NCI-H526 treated with DMSO at 0.1 percent for 48 hours (cell line): ENCODE data around the gene PRDM16.

Experiments
- DNase-seq: peaks from one replicate; lab custom pipeline; 2025; lab: John Stamatoyannopoulos, UW

PRDM16 gene

DNA sequence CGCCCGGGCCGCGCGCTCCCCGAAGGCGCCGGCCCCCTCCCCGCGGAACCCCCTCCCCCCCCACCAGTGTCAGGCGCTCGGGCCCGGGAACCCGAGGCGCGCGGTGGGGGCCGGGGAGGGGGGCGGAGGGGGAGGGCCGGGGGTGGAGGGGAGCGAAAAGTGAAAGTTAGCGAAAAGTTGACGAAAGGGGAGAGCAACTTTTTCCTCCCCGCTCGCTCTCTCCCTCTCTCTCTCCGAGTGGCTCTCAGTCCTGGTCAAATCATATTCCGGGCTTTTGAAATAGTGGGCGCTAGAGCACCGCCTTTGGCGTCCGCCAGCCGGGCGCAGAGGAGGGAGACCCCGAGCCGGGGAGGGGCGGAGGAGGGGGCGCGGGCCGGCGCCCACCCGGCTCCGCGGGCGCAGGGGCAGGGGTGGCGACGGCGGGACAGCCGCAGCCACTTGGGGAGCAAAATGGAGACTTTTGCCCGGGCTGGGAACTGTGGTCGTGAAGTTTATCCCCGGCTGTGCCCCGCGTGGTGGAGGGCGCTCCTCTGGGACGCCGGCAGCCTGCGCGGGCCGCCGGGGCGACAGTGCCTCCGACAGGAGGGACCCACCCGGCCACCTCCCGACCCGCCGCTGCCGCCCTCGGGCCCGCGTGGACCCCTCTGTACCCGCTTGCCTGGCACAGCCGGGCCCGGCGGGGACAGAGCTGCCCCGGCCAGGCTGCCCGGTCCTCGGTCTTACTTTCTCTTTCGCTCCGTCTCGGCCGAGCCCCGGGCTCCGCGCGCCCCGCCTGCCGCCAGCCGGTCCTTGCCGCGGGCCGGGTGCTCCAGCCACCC lies 697 bp downstream of the PRDM16 start:
- no peak for DNase-seq

DNA sequence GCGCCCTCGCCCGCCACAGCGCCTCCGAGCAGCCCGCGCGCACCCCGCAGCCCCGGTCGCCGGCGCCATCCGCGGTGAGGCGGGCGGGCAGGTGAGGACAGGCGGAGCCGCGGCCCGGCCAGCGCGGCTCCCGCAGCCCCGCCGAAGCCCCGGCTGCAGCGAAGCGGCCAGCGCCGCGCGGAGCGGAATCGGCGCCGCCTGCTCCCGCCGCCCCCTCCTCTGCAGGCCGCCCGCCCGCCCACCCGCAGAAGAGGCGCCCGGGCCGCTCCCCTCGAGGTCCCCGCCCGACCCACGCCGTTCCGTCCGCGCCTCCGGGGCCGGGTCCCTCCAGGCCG lies 1.3 kb downstream of the PRDM16 start:
- no peak for DNase-seq

DNA sequence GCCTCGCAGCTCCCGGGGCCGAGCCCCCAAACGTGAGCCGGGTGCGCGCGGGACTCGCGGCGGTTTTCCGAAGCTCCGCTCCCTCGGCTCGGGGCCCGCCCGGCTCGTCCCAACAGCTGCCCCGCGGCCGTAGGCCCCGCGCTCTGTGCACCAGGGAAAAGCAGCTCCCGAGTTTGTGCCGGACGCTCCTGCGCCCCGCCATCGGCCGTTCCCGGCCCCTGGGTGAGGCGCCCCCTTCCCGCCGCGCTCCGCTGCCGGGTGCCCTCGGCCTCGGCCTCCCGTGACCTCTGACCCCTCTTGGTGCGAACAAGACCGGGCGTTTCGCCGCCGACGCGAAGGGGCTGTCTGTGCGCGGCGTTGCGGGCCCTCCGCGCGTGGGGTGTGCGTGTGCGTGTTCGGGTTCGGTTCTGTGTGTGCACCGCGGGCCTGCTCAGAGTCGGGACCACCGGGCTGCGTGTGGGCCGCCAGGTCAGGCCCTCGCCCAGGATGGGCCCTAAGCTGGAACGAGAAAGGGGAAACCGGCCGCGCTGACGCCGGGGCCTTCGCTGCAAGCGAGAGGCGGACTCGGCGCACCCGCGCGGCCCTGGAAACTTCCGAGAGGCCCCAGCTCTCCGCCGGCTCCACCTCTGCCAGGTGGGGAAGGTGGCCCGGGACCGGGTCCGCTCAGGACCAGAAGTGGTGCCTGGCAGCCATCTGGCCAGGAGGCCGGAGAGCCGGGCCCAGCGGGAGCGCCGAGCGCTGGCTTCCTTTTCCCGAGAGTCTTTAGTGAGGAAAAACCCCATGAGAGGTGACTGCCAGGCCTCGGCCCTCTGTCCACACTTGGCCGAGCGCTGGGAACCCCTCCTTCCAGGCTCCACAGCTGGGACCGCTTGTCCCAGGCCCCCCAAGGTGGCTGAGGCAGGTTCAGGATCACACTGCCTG lies 1.9 kb downstream of the PRDM16 start:
- no peak for DNase-seq

DNA sequence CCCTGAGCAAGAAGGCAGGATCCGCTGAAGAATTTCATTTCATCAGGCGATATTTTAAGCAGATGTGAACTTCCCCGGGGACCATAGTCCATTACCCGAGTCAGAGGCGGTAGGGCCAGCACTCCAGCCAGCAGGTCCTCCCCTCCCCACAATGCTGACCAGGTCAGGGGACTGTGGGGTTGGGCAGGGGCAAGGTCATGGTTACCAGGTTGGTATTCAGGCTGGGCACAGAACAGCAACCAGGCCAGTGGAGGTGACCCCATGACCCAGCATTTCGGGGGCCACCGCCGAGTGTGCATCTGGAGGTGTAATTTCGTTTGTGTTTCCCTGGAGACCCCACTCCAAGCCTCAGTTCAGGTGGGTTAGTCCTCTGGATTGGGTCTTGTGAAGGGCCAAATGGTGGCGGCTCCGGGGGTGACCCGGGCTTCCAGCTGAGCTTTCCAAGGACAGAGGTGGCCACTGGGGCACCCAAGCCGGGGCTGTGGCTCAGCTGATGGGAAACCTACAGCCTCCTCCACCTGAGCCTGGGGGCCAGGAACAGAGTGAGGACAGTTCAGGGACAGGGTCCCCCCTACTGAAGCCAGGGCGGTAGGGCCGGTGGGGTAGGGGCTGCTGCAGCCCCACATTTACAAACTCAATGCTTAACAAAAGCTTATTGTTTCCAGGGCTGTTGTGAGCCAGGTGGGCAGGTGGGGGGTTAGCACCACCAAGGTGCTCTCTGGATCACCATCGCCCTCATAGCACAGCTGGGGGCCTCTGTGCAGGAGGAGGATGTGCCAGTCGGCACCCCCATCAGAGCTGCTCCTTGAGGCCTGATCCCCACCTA lies 2.8 kb downstream of the PRDM16 start:
- no peak for DNase-seq

DNA sequence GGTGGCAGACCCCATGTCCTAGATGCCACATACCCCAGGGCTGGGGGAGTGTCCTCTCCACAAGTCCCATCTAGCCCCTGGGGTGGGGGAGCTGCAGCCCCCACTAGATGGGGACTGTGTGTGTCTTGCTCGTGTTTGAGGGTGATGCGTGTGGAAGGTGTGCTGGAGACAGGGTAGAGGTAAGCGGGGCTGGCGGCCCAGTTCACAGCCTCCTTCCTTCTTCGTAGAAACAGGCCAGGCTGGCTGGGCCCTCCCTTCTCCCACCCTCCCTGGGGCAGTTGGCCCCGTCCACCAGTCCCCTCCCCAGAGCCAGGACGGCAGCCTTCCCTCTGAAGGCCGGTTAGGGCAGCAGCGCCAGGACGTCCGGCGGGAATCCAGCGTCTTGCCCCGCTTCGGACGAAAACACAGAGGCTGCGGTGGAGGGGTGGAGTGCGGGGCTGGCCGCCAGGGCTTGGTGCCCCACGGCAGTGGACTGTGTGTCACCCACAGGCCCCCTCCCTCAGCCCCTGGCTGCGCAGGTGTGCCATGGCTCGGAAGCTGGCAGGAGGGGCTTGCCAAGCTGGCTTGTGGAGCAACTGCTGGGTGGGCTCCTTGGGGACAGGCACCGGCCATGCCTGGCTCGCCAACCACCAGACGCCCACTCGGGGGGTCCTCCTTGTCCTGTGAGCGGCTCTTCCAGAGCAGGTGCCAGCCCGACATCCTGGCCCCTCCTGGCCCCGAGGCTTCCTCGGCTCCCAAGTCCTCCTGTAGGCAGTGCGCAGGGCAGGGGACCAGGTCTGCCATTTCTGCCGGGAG lies 3.6 kb downstream of the PRDM16 start:
- no peak for DNase-seq

DNA sequence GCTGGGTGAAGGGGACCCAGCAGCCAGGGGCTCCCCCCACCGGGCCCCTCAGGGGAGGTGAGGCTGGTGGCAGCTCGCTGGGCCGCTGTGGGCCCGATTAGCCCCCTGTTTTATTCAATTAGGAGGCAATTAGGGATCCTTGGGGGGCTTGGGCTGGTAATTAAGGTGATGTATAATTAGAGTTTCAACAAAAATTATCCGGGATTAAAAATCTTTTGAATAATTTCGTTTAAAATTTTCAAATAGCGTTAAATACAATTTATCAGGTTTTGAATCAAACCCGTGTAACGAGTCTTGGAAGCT lies 4.1 kb downstream of the PRDM16 start:
- DNase-seq, result no peak

DNA sequence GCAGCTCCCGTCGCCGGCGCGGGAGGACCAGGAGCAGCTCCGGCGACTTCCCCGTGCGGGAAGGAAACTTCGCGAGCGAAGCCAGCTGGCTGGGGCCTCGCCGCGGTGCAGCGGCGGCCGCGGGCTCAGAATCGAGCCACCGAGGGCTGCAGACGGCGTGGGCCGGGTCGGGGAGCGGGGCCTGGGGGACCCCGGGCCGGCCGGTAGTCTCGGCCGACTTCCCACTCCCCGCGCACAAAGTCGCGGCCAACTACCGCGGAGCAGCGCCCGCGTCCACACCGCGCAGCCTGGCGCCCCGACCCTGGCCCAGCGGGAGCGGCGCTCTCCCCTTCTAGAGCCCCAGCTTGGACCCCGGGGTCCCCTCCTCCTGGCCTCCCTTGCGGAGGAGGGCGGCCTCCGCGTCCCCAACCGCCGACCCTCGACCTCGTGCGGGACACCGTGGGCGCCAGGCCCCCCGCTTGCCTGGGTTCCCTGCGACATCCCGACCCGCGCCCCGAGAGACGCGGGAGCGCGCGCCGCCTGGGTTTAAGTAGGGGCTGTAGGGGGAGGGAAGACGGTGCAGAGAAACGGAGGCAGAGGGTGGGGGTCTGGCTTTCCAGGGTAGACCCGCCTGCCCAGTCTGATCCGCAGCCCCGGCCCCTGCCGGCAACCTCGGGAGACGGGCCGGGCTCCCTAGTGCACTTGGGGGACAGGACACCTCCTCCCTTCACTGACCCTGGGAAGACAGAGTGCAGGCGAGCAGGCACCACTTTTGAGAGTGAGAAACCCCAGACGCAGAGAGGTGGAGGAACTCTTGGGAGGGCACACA lies 4.7 kb downstream of the PRDM16 start:
- DNase-seq, result no peak

DNA sequence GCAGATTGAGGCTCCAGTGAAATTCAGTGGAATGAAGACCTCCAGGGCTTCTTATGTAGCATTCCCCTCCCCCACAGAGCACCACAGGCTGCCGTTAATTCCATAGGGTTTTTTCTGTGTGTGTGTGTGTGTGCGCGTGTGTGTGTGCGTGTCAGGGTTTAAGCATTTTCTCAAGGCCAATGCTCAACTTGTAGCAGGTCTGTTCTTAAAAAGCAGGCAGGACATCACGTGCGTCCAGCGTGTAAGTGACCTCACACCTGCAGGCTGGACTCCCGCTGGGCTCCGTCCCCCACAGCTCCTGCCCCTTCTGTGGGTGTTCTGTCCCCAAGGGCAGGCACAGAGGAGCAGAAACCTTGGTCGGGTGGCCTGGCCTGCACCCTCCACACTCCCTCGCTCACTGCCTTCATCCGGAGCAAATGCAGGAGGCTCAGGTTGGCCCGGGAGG lies 5.3 kb downstream of the PRDM16 start:
- DNase-seq, result no peak

DNA sequence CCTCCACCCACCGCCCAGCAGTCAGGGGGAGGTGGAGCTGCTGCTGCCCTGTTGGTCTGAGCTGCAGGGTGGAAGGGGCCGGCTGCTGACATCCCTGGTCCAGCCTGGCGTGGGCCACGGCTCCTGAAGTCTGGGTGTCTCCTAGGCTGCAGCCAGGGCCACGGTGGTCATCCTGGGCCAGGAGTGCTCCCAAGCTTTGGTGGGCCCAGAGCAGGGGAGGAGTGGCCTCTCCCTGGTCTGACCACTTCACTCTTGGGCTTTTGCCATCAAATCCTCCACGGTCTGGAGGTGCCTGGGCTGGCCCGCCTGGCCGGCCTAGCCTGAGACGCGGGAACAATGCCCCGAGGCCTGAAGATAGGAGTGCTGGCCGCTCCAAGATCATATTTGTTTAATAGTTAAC lies 5.8 kb downstream of the PRDM16 start:
- no peak for DNase-seq

DNA sequence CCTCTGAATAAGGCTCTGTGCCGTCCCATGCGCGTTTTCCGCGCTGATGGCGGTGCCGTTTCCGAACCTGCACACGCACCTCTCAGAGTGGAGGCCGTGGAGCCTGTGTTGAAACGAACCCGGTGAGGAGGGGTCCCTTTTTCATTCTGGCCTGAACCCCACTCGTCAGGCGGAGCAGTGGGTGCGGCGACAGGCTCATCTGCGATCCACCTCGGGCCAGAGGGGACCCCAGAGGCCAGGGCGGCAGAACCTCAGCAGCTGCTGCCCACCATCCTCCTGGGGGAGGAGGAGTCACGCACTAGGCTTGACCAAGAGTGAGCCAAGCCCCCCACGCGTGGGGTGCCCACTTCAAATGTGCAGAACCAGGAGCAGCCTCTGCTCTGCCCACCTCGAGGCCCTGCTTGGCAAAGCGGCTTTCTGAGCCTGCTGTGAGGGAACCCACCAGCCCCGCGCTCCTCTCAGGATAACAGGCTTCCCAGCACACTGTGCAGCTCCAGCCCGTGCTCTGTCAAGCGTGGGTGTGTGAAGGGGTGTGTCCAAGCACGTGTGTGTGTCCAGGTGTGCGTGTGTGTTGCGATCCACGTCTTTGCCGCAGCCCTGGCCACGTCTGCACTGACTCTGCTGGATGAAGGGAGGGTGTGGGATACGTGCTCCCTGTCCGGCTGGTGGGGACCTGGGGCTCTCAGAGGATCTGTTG lies 6.8 kb downstream of the PRDM16 start:
- DNase-seq, result no peak

DNA sequence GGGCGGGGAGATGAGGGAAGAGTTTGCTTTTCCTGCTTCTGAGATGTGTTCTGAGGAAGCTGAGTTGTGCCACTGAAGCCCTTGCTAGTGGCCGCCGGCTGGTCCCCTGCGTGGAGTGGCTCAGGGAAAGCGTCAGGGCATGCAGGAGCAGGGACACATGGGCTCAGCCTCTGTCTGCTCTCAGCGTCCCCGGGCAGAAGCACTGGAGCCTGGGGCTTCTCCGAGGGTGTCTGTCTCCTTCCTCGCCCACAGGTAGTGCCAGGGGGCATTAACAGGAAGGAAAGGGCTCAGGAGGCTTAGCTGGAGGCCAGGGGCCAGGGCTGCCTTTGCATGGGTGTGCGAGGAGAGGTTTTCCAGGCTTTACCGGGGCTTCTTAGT lies 7.3 kb downstream of the PRDM16 start:
- DNase-seq, result no peak

DNA sequence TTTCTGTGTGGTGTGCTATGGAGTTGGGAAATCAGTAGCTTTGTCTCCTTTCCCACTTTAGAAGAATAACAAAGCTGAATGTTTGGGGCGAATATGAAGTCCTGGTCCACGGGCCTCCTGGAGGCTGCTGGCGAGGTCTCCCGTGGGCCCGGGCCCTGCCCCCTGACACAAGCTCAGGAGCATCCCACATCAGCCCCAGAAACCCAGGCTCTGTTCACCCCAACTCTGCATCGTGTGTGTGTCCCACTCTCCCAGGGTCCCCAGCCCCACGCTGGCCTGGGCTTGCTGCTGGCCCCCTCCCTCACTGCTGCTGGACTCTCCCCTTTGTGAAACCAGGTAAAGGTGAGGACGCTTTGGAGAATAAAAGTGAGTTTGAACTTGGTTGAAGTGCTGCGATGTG lies 8.1 kb downstream of the PRDM16 start:
- no peak for DNase-seq

DNA sequence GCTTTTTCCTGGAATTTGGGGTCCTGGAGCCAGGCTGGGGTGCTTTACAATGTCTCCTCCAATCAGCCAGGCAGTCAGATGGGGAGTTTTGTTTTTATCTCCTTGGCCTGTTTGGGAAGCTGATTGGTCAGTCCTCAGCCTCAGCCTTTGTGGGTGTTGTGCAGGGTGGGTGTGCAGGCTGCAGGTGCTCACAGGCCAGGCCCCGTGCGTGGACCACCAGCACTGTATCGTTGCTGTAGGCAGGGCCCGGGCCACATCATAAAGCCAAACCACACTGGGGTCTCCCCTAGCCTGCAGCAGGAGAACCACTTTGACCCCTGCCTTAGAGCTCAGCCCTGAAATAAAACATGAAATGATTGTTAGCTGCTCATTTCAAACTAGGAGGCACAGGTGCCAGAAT lies 8.6 kb downstream of the PRDM16 start:
- DNase-seq, result no peak

DNA sequence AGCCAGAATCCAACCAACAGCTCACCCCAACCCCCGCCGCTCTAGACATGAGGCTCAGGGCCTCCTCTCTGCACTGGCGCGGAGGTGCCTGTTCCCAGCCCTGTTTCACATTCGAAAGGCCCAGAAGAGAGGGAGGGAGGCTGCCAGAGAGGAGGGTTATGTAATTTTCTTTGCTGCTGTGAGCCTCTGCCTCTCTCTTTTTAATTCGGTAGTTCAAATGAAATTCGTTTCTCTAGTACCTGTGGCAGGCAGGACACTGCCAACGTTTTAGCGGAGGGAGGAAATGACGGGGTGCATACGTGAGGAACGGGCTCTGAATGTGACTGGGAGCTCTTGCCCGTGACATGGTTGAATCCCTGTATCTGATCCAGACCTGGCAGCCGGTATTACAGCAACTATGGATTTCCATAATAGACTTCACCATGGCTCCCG lies 9.4 kb downstream of the PRDM16 start:
- no peak for DNase-seq

DNA sequence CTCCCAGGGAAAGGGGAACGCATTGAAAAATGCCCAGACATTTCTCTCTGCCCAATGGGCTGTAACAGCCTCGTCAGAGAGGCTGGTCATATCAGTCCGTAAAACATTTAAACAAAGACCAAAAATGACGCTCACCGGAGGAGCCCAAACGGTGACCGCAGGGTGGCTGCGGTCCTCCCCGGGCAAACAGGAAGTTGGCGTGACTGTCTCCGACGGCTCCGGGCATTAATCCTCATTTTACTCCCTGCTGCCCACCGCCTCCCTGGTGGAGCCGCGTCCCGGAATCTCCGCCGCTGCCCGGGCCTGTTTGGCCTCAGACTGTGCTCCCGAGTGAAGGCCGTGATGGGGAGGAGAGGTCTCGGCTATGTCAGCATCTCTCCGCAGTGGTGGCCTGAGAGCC lies 9.9 kb downstream of the PRDM16 start:
- no peak for DNase-seq

DNA sequence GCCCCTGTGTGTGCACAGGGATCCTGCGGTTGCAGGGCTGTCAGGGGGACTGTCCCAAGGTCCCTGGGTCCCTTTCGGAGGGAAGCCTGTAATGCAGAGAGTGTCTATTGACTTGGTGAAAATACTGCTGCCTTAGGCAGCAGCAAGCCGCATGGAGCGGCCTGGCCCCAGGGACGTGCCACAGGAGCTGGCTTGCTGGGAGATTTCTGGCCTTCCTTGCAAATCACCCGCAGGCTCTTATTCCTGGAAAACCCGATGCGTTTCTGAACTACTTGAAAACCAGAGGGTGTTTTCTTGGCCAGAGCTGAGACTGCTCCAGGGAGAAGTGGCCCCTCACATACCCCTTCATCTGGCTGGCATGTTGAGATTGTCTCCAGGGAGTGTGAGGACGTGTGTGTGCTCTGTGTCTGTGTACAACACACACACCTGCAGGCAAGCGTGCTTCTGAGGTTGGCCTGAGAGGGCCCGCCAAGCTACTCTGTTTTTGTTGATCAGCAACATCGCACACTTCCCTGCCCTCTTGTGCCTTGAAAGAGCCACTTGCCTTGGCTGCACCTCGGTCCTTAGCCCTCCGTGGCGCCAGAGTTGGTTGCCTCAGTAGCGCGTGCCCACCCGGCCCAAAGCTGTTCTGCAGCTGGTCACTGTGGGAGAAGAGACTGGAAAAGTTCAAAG lies 10.5 kb downstream of the PRDM16 start:
- no peak for DNase-seq

DNA sequence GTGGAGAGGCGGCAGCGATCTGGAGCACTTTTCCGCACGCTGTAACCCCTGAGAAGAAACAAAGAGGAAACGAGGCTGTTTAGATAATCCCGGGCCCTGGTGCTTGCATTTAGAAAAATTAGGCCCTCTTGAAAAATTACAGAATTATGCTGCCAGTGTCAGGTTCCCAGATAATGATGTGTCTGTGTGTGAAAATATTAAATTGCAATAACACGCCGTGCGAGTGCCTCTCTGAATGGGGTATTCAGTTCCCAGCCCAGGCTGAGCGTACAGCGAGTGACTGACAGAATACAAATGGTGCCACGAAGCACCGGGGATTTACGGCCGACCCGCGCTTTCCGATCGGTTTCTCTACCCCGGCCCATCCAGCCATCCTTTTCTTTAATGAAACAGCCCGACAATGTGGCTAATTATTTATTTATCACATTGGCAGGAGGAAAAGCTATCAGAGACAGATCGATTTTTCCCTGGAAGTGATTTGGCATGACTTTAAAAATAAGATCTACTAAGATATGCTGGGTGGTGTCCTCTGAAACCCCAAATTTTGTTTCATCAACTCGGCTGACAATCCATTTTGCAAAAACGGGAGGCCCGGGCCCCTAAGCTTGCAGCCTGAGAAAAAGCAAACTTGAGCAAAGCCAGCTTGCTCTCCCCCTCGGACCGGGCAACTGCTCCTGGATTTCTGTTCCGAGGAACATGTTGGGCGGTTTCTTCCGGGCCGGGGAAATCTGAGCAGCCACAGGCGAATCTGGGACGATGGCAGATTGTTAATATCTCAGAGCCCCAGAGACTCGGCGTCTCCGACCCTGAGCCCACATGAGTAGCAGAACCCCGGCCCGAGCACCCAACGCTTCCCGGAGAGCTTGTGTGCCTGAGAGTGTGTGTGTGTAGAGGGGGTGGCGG lies 11.3 kb downstream of the PRDM16 start:
- no peak for DNase-seq

DNA sequence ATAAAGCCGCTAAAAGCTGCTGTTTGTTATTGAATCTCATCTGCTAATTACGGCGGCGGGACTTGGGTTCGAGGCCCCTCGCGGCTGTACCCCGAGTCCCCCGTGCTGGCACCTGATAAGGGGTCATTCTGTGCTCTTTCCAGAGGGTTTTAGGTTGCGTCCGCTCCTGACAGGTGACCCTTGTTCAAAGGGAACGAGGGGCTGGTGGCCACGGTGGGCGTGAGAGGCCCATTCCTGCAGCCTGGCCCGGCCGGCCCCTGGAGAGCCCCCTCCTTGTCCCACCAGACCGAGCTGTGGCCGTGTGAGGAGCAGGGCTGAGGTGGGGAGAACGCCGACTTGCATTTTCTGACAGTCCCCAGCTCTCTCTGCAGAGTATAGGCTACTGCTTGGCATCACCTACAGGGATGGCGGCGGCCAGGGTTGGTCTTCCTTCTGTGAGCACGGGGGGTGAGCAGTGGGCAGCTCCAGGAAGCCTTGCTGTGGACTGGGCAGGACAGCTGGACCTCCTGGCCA lies 12.2 kb downstream of the PRDM16 start:
- no peak for DNase-seq
